ENCODE data around the gene HAS3. TPM values are rescaled to one million over a fixed set of nuclear protein-coding genes. Genes with fewer than 3 reads are reported as not detected.
"Not testable (repeated sequence)": the region's sequence is repeated elsewhere in the genome, so short reads cannot be mapped to it uniquely, and the experiment has no call there.

The HAS3 gene
- total RNA-seq, 1 experiment from 2014 or later, result 100 TPM

DNA sequence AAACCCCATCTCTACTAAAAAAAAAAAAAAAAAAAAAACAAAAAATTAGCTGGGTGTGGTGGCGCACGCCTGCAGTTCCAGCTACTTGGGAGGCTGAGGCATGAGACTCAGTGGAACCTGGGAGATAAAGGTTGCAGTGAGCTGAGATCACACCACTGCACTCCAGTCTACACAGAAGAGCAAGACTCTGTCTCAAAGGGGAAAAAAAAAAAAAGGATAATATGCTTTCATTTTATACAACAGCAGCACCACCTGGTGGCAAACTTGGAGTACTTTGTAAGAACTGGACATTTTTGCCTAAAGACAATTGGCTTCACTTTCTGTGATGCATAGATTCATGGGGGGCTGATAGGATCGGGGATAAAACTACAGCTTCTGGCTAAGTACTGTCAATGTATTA, 18.5 kb downstream of the HAS3 start:
- no peak overlapping the region for H3K56ac ChIP-seq (ENCODE audit: insufficient read length, low read depth, low read length)
- H3K36me3 Mint-ChIP-seq (ENCODE audit: insufficient read depth in 1 of 3, low read depth in 3 of 3), result peaks cover 28 to 49% (median 44%) of the 10 kb centered on the region in 3 experiments
- no peak overlapping the region for H3T11ph ChIP-seq (ENCODE audit: low read length)
- no peak overlapping the region for H4K5ac ChIP-seq (ENCODE audit: insufficient read length, low read depth, low read length)
- H3K27ac Mint-ChIP-seq, result no peak overlapping the region
- no peak overlapping the region for H3K18ac ChIP-seq (ENCODE audit: insufficient read length, low read depth, low read length)
- H3K23me2 ChIP-seq (ENCODE audit: insufficient read length, low read depth, low read length, poor library complexity, severe bottlenecking), result no peaks in the 10 kb centered on the region
- no peak overlapping the region for H2BK120ac ChIP-seq (ENCODE audit: low read depth, low read length, poor library complexity, severe bottlenecking)
- H3K4me1 ChIP-seq (ENCODE audit: insufficient read depth, low read length), result no peaks in the 10 kb centered on the region
- no peak overlapping the region for H2BK5ac ChIP-seq (ENCODE audit: insufficient read length, low read length)
- H2BK20ac ChIP-seq (ENCODE audit: low read depth, low read length, poor library complexity, severe bottlenecking), result no peak overlapping the region
- no peaks in the 10 kb centered on the region for H3K9me3 Mint-ChIP-seq
- H3K79me1 ChIP-seq (ENCODE audit: insufficient read depth, low read depth, low read length, poor library complexity, severe bottlenecking), result peaks cover 3% of the 10 kb centered on the region
- no peak overlapping the region for H4K91ac ChIP-seq (ENCODE audit: insufficient read length, low read depth, low read length)
- H3K4me2 ChIP-seq (ENCODE audit: insufficient read depth, insufficient read length, low read length), result no peak overlapping the region
- H3K4me3 Mint-ChIP-seq, result no peak overlapping the region
- no peaks in the 10 kb centered on the region for H3K9me3 ChIP-seq (ENCODE audit: control insufficient read depth, low read depth, low read length)
- 0 out of 4 replicates have a peak, but pooled peaks cover 0 to 2% of the 10 kb centered on the region in 2 experiments for H3K4me1 Mint-ChIP-seq
- DNase-seq, result no peak
- no peak overlapping the region for H3K9ac ChIP-seq (ENCODE audit: extremely low read depth, insufficient read length, low read length)
- no peak overlapping the region for H3K14ac ChIP-seq (ENCODE audit: insufficient read depth, low read length)
- no peaks in the 10 kb centered on the region for H3K27me3 Mint-ChIP-seq (ENCODE audit: low read depth)
- H3K27ac ChIP-seq (ENCODE audit: insufficient read length, low read depth, low read length), result no peak overlapping the region
- H3K4ac ChIP-seq (ENCODE audit: low read depth, low read length), result no peak overlapping the region
- peaks cover 2% of the 10 kb centered on the region for H4K20me1 ChIP-seq (ENCODE audit: control insufficient read depth, insufficient read depth, insufficient read length)
- WGBS (ENCODE audit: extremely low coverage, insufficient read length, low lambda C conversion rate), result no CpG with 5 or more reads among the region's 3 CpGs
- peaks cover 6% of the 10 kb centered on the region; the same call in 1 of the 2 replicates for H3K79me2 ChIP-seq (ENCODE audit: insufficient read depth, low read length)
- no peak overlapping the region for H2AFZ ChIP-seq (ENCODE audit: low read length)
- no peak overlapping the region for H2BK15ac ChIP-seq (ENCODE audit: low read depth, low read length)
- no peak overlapping the region for H2AK5ac ChIP-seq (ENCODE audit: insufficient read length, low read length)
- H4K8ac ChIP-seq (replicated peaks; ENCODE audit: insufficient read length, low read depth, low read length), result no peak overlapping the region
- H2BK12ac ChIP-seq (ENCODE audit: insufficient read length, low read depth, low read length), result no peak overlapping the region
- TF ChIP-seq, protein P1, sequence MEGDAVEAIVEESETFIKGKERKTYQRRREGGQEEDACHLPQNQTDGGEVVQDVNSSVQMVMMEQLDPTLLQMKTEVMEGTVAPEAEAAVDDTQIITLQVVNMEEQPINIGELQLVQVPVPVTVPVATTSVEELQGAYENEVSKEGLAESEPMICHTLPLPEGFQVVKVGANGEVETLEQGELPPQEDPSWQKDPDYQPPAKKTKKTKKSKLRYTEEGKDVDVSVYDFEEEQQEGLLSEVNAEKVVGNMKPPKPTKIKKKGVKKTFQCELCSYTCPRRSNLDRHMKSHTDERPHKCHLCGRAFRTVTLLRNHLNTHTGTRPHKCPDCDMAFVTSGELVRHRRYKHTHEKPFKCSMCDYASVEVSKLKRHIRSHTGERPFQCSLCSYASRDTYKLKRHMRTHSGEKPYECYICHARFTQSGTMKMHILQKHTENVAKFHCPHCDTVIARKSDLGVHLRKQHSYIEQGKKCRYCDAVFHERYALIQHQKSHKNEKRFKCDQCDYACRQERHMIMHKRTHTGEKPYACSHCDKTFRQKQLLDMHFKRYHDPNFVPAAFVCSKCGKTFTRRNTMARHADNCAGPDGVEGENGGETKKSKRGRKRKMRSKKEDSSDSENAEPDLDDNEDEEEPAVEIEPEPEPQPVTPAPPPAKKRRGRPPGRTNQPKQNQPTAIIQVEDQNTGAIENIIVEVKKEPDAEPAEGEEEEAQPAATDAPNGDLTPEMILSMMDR (conservative IDR thresholded peaks at IDR 0.05), result peak; percentile 81
- H3K23ac ChIP-seq (ENCODE audit: insufficient read length, low read depth, low read length), result no peak overlapping the region
- no peaks in the 10 kb centered on the region for H3K27me3 ChIP-seq (ENCODE audit: insufficient read depth, low read length)

DNA sequence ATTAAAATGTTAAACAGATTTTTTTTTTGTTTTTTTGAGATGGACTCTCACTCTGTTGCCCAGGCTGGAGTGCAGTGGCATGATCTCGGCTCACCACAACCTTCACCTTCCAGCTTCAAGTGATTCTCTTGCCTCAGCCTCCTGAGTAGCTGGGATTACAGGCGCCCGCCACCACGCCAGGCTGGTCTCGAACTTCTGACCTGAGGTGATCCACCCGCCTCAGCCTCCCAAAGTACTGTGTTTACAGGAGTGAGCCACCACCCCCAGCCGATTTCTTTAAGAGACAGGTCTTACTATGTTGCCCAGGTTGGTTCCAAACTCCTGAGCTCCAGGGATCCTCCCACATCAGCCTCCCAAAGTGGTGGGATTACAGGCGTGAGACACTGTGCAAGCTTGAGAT, 19.0 kb downstream of the HAS3 start:
- not testable (repeated sequence) for H3K4me3 Mint-ChIP-seq; H3T11ph ChIP-seq (ENCODE audit: low read length); H3K4me1 Mint-ChIP-seq; H2BK20ac ChIP-seq (ENCODE audit: low read depth, low read length, poor library complexity, severe bottlenecking); H3K4me2 ChIP-seq (ENCODE audit: insufficient read depth, insufficient read length, low read length); H3K4ac ChIP-seq (ENCODE audit: low read depth, low read length); DNase-seq; H4K5ac ChIP-seq (ENCODE audit: insufficient read length, low read depth, low read length); H3K23me2 ChIP-seq (ENCODE audit: insufficient read length, low read depth, low read length, poor library complexity, severe bottlenecking); H3K4me1 ChIP-seq (ENCODE audit: insufficient read depth, low read length); H2BK5ac ChIP-seq (ENCODE audit: insufficient read length, low read length); H3K27me3 Mint-ChIP-seq (ENCODE audit: low read depth); H2BK120ac ChIP-seq (ENCODE audit: low read depth, low read length, poor library complexity, severe bottlenecking); H4K20me1 ChIP-seq (ENCODE audit: control insufficient read depth, insufficient read depth, insufficient read length); H4K91ac ChIP-seq (ENCODE audit: insufficient read length, low read depth, low read length); H2BK12ac ChIP-seq (ENCODE audit: insufficient read length, low read depth, low read length); H3K27me3 ChIP-seq (ENCODE audit: insufficient read depth, low read length); H3K9me3 ChIP-seq (ENCODE audit: control insufficient read depth, low read depth, low read length); H3K79me1 ChIP-seq (ENCODE audit: insufficient read depth, low read depth, low read length, poor library complexity, severe bottlenecking); H2BK15ac ChIP-seq (ENCODE audit: low read depth, low read length); H2AK5ac ChIP-seq (ENCODE audit: insufficient read length, low read length); H2AFZ ChIP-seq (ENCODE audit: low read length); H3K23ac ChIP-seq (ENCODE audit: insufficient read length, low read depth, low read length); H3K27ac Mint-ChIP-seq; H3K14ac ChIP-seq (ENCODE audit: insufficient read depth, low read length); H3K27ac ChIP-seq (ENCODE audit: insufficient read length, low read depth, low read length); H3K56ac ChIP-seq (ENCODE audit: insufficient read length, low read depth, low read length); H3K79me2 ChIP-seq (ENCODE audit: insufficient read depth, low read length); H4K8ac ChIP-seq (replicated peaks; ENCODE audit: insufficient read length, low read depth, low read length); H3K9ac ChIP-seq (ENCODE audit: extremely low read depth, insufficient read length, low read length); H3K9me3 Mint-ChIP-seq; H3K18ac ChIP-seq (ENCODE audit: insufficient read length, low read depth, low read length)
- H3K36me3 Mint-ChIP-seq (ENCODE audit: insufficient read depth in 1 of 3, low read depth in 3 of 3), result peaks cover 24 to 46% (median 40%) of the 10 kb centered on the region in 3 experiments
- WGBS (ENCODE audit: extremely low coverage, insufficient read length, low lambda C conversion rate), result no CpG with 5 or more reads among the region's 8 CpGs

Data from H9 (cell line).